Measurements from ENCODE around the gene TENM4.

DNA sequence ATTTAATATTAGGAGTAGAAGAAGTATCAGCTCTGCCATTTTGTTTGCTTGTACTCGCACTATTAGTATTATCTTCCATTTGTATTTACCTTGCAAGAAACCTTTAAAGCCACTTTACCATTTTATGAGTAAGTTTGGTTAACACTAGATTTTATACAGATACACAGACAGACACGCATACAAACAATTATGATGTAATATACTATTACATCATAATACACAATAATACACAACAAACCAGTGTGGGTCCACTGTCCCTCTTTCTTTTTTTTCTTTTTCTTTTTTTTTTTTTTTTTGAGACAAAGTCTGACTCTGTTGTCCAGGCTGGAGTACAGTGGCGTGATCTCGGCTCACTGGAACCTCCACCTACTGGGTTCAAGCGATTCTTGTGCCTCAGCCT, 695.9 kb downstream of the TENM4 start:
- TF ChIP-seq ESRRG (CRISPR knock-in tag; IDR thresholded peaks at IDR 0.05): no peak
- no peak for TF ChIP-seq BACH2 (CRISPR knock-in tag; IDR thresholded peaks at IDR 0.05; ENCODE audit: borderline replicate concordance)
- TF ChIP-seq PATZ1 (CRISPR knock-in tag; IDR thresholded peaks at IDR 0.05; ENCODE audit: borderline replicate concordance): no peak
